ENCODE results near the gene WNT4. TPM values are rescaled to one million over a fixed set of nuclear protein-coding genes. Genes with fewer than 3 reads are reported as not detected.

Gene WNT4
- total RNA-seq, 1 experiment from 2014 or later = 0.70 TPM

- TF ChIP-seq PRRX2 (CRISPR knock-in tag; IDR thresholded peaks at IDR 0.05) (no peak), PREB (CRISPR knock-in tag; IDR thresholded peaks at IDR 0.05; ENCODE audit: borderline replicate concordance) (no peak), MAX (CRISPR knock-in tag; IDR thresholded peaks at IDR 0.05) (no peak), JUN (CRISPR knock-in tag; IDR thresholded peaks at IDR 0.05) (no peak), ZNF425 (CRISPR knock-in tag; conservative IDR thresholded peaks at IDR 0.05) (no peak), ZMAT4 (CRISPR knock-in tag; IDR thresholded peaks at IDR 0.05) (no peak), FOXP4 (CRISPR knock-in tag; IDR thresholded peaks at IDR 0.05) (no peak), HMGXB4 (CRISPR knock-in tag; IDR thresholded peaks at IDR 0.05) (no peak), AFF4 (CRISPR knock-in tag; IDR thresholded peaks at IDR 0.05; ENCODE audit: borderline replicate concordance) (no peak)
Measured at GRCh38 chr1:22112554-22112953, 30.3 kb downstream of the WNT4 start (continued).

GRCh38 chr1:22111620-22112019 is 31.3 kb downstream of the WNT4 start:
- Mint-ChIP-seq H3K4me1 (peaks cover 29% of the 10 kb centered on the region), H3K9me3 (no peaks in the 10 kb centered on the region), H3K27me3 (ENCODE audit: low read depth) (no peaks in the 10 kb centered on the region), H3K4me3 (no peak overlapping the region), H3K36me3 (peaks cover 4% of the 10 kb centered on the region; the same call in 1 of the 2 replicates), H3K27ac (no peak overlapping the region)
- ChIA-PET POLR2A (no interaction called here), CTCF (no interaction called here)
- no peak for DNase-seq (ENCODE audit: low spot score)
- no peak for TF ChIP-seq CREB1 (CRISPR knock-in tag; IDR thresholded peaks at IDR 0.05)
- no peak for TF ChIP-seq TEAD1 (CRISPR knock-in tag; IDR thresholded peaks at IDR 0.05)
- no peak for TF ChIP-seq SMAD3 (CRISPR knock-in tag; IDR thresholded peaks at IDR 0.05; ENCODE audit: borderline replicate concordance)
- TF ChIP-seq ZNF232 (CRISPR knock-in tag; IDR thresholded peaks at IDR 0.05) = no peak
- TF ChIP-seq NR3C1 (CRISPR knock-in tag; conservative IDR thresholded peaks at IDR 0.05; ENCODE audit: low read depth) = no peak
- no peak for TF ChIP-seq ZNF671 (CRISPR knock-in tag; IDR thresholded peaks at IDR 0.05)
- no peak for TF ChIP-seq ZNF425 (CRISPR knock-in tag; conservative IDR thresholded peaks at IDR 0.05)
- TF ChIP-seq NFYB (CRISPR knock-in tag; conservative IDR thresholded peaks at IDR 0.05; ENCODE audit: low read depth) = no peak
- no peak for TF ChIP-seq ZNF281 (CRISPR knock-in tag; IDR thresholded peaks at IDR 0.05)
- no peak for ATAC-seq

All from WTC11 (cell line).